Type B pancreatic cell (in vitro differentiated cells): ENCODE measurements around the gene DNAI1. TPM values are rescaled to one million over a fixed set of nuclear protein-coding genes. Genes with fewer than 3 reads are reported as not detected.

Source experiments
- DNase-seq: peaks from one replicate; pipeline ENCODE4 v3.0.0; 2021; ENCODE audit warnings: mixed read lengths; ENCODE audit not compliant: unreplicated experiment; ENCODE audit errors: extremely low spot score
- H3K27ac Mint-ChIP-seq: 2 replicates; pipeline ENCODE4 v1.8.0; 2021; ENCODE audit warnings: mild to moderate bottlenecking, mixed read lengths
- H3K27me3 Mint-ChIP-seq: 2 replicates; pipeline ENCODE4 v1.8.0; 2021; ENCODE audit warnings: mixed read lengths
- H3K36me3 Mint-ChIP-seq: 2 replicates; pipeline ENCODE4 v1.8.0; 2021; ENCODE audit warnings: mixed read lengths
- H3K4me1 Mint-ChIP-seq: one replicate; pipeline ENCODE4 v1.8.0; 2021; ENCODE audit warnings: mixed read lengths; ENCODE audit not compliant: unreplicated experiment
- H3K4me3 Mint-ChIP-seq: 2 replicates; pipeline ENCODE4 v1.8.0; 2021; ENCODE audit warnings: mild to moderate bottlenecking, mixed read lengths
- H3K9me3 Mint-ChIP-seq: 2 replicates; pipeline ENCODE4 v1.8.0; 2021; ENCODE audit warnings: mixed read lengths
- total RNA-seq: library from RNA; stranded (reverse); gene quantifications from 2 replicates; pipeline ENCODE4 v1.2.1, GENCODE V29; 2021; ENCODE audit warnings: low replicate concordance
- TF ChIP-seq, protein P1 (sequence below): fragments of 200-600 bp; sonication (generic); conservative IDR thresholded peaks from 2 replicates; pipeline ENCODE4 v1.5.0; 2021; ENCODE audit warnings: antibody characterized with exemption, mild to moderate bottlenecking

DNAI1 gene
- total RNA-seq, 1 donor from 2014 or later: 4.4 TPM

DNA sequence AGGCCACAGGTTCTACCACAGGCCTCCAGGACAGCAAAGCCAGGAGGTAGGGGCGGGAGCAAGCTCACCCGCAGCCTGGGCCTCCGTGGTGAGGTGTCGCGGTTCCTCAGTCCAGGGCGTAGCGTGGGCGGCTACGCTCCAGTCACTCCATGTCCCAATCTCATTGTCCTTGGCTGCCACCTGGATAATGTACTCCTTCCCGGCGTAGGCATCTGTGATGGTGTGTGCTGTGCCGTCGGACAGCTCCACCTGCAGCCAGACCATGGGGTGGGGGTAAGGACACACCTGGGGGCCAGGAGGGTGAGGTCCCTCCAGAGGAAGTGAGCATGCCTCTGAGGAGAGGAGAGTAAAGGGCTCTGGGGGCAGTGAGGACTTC lies 94.0 kb downstream of the DNAI1 start:
- H3K27ac Mint-ChIP-seq: no peak overlapping the region
- H3K9me3 Mint-ChIP-seq: no peaks in the 10 kb centered on the region
- H3K36me3 Mint-ChIP-seq: peaks cover 5% of the 10 kb centered on the region
- peaks cover 27% of the 10 kb centered on the region for H3K27me3 Mint-ChIP-seq
- H3K4me1 Mint-ChIP-seq: peaks cover 23% of the 10 kb centered on the region
- H3K4me3 Mint-ChIP-seq: no peak overlapping the region
- DNase-seq: no peak
- TF ChIP-seq, protein P1, sequence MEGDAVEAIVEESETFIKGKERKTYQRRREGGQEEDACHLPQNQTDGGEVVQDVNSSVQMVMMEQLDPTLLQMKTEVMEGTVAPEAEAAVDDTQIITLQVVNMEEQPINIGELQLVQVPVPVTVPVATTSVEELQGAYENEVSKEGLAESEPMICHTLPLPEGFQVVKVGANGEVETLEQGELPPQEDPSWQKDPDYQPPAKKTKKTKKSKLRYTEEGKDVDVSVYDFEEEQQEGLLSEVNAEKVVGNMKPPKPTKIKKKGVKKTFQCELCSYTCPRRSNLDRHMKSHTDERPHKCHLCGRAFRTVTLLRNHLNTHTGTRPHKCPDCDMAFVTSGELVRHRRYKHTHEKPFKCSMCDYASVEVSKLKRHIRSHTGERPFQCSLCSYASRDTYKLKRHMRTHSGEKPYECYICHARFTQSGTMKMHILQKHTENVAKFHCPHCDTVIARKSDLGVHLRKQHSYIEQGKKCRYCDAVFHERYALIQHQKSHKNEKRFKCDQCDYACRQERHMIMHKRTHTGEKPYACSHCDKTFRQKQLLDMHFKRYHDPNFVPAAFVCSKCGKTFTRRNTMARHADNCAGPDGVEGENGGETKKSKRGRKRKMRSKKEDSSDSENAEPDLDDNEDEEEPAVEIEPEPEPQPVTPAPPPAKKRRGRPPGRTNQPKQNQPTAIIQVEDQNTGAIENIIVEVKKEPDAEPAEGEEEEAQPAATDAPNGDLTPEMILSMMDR: no peak

DNA sequence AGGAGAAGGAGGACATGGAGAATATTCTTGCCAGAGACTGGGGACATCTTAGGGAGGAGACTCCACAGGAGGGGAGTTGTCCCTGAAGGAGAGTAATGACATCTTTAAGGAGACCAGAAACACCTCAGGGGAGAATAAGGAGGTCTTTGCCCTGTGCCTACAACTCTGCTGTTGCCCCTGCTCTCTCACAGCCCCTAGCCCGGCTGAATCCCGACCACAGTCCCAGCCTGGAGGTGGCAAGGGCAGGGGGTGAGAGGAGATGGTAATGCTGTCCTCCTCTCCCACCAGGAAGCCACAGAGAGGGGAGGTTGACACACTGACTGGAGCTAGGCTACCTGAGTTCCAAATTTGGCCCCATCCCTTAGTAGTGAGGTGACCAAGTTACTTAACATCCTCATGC lies 94.4 kb downstream of the DNAI1 start:
- DNase-seq: no peak
- Mint-ChIP-seq H3K27ac (no peak overlapping the region), H3K9me3 (no peaks in the 10 kb centered on the region), H3K36me3 (peaks cover 5% of the 10 kb centered on the region), H3K4me1 (peaks cover 25% of the 10 kb centered on the region), H3K4me3 (no peak overlapping the region), H3K27me3 (peaks cover 23% of the 10 kb centered on the region)
- TF ChIP-seq, protein P1: no peak

DNA sequence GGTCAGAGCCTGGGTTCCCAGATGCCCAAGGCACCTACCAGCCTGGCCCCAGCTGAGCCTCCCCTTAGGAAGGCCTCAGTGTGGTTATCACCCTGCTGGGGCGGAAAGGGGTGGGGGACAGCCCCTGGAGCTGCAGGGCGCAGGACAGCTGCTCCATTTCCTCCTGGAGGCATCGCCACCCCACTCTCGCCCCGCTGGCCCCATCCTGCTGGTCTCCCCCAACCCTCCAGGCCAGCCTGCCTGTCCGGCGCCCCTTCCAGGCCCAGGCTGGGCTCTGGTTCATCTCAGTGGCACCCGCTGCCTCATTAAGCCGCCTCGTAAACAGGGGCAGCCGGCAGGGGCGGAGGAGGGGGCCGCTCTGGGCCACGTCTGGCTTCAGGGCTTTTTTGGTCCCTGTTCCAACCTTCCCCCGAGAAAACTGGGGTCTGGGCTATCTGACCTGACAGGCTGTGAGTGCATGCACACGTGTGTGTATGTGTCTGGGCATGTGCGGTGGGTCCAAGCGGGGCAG lies 95.0 kb downstream of the DNAI1 start:
- TF ChIP-seq, protein P1: no peak
- no peak for DNase-seq
- no peaks in the 10 kb centered on the region for H3K9me3 Mint-ChIP-seq
- peaks cover 30% of the 10 kb centered on the region for H3K4me1 Mint-ChIP-seq
- H3K27me3 Mint-ChIP-seq: peaks cover 22% of the 10 kb centered on the region
- H3K27ac Mint-ChIP-seq: no peak overlapping the region
- H3K4me3 Mint-ChIP-seq: no peak overlapping the region
- peaks cover 5% of the 10 kb centered on the region for H3K36me3 Mint-ChIP-seq

DNA sequence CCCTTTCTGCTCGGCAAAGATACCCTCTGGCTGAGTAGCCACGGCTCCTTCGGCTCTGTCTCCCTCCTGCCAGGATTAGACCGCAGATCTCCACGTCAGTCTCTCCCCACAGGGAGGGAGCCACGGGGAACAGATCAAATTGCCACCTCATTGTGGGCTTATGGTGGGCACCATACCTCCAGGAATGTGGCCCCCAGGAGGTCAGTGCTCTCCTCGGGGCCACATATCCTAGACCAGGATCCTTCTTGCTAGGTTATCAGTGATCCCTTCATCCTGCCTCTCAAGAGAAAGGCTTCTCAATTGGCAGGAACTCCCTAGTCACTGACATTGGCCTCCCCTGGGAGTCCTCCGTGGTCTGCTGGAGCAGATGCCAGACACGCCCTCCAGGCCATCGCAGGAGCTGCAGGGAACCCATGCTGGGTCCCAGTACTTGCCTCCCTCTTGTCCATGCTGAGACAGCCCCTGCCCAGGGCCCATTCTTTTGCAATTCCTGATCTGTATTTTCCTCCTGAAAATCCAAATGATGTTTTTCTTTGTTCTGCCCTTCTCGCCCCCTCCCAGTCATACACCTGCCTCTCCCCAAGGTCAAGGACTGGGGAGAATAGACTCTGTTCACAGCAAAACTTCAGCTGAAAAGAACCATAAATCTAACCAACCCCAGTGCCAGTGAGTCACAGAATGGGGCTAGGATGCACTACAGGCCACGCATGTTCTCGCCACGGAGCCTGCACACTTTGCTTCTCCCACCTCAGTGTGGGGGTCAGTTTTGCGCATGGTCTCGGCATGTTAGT lies 95.8 kb downstream of the DNAI1 start:
- DNase-seq: no peak
- peaks cover 21% of the 10 kb centered on the region for H3K27me3 Mint-ChIP-seq
- H3K36me3 Mint-ChIP-seq: peaks cover 5% of the 10 kb centered on the region
- TF ChIP-seq, protein P1: no peak
- peak overlapping the region; percentile 3 for H3K4me3 Mint-ChIP-seq
- peaks cover 37% of the 10 kb centered on the region for H3K4me1 Mint-ChIP-seq
- H3K27ac Mint-ChIP-seq: no peak overlapping the region
- H3K9me3 Mint-ChIP-seq: no peaks in the 10 kb centered on the region

DNA sequence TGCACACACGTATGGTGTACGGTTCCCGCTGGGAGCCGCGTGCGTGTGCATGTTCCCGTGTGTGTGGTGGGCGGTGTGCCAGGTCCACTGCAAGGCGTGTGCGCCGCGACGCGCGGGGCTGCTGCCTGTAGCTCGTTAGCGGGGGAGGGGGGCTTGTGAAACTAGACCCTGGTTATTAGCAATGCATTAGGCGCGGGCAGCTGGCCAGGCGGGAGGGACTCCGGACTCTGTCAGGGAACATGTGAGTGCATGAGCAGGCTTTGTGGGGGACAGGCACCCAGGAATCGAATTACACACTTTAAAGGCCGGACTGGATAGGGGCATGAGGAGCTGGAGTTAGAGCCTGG lies 96.4 kb downstream of the DNAI1 start:
- H3K27me3 Mint-ChIP-seq: peaks cover 23% of the 10 kb centered on the region
- peaks cover 5% of the 10 kb centered on the region for H3K36me3 Mint-ChIP-seq
- H3K4me3 Mint-ChIP-seq: peak overlapping the region; percentile 3
- no peak overlapping the region for H3K27ac Mint-ChIP-seq
- DNase-seq: no peak
- peaks cover 38% of the 10 kb centered on the region for H3K4me1 Mint-ChIP-seq
- no peaks in the 10 kb centered on the region for H3K9me3 Mint-ChIP-seq
- TF ChIP-seq, protein P1: no peak
